Natural killer cell (primary cell): ENCODE data around the gene CDCP2. TPM values are rescaled to one million over a fixed set of nuclear protein-coding genes. Genes with fewer than 3 reads are reported as not detected.

Source experiments
- ATAC-seq, 3 donors: fragments of 150-1000 bp in 2 of 3; fragments of 200-7000 bp in 1 of 3; cut with Tn5 transposase; 1 replicate in 1 of 3; 2 replicates in 2 of 3; pipeline ENCODE4 v1.10.0; 2021; ENCODE audit warnings: mild to moderate bottlenecking in 2 of 3, moderate library complexity in 2 of 3
- DNase-seq, 2 donors: peaks; one replicate each; pipeline versions ENCODE4 v3.0.0 to v3.0.0-alpha.2; 2013 to 2021; ENCODE audit warnings: mixed read lengths in 1 of 2
- H3K27ac ChIP-seq: one replicate; pipeline ENCODE4 v1.5.1; 2013; ENCODE audit warnings: mild to moderate bottlenecking, low read length
- H3K27me3 ChIP-seq: one replicate; pipeline ENCODE4 v1.6.1; 2013; ENCODE audit warnings: low read length; ENCODE audit not compliant: control insufficient read depth, insufficient read depth
- H3K36me3 ChIP-seq: one replicate; pipeline ENCODE4 v1.6.1; 2013; ENCODE audit warnings: low read length; ENCODE audit not compliant: control insufficient read depth, insufficient read depth
- H3K4me1 ChIP-seq: one replicate; pipeline ENCODE4 v1.6.1; 2013; ENCODE audit warnings: low read length; ENCODE audit not compliant: control insufficient read depth, insufficient read depth
- H3K4me3 ChIP-seq: one replicate; pipeline ENCODE4 v1.5.1; 2013; ENCODE audit warnings: low read length
- H3K9me3 ChIP-seq: one replicate; pipeline ENCODE4 v1.6.1; 2013; ENCODE audit warnings: low read length; ENCODE audit not compliant: control insufficient read depth, insufficient read depth
- H3K27ac Mint-ChIP-seq, 2 donors: one replicate each; pipeline ENCODE4 v1.8.0; 2022; ENCODE audit warnings: mild to moderate bottlenecking in 2 of 2, mixed read lengths in 2 of 2, moderate library complexity in 1 of 2
- H3K27me3 Mint-ChIP-seq, 2 donors: one replicate each; pipeline ENCODE4 v1.8.0; 2022; ENCODE audit warnings: low read depth in 2 of 2, mixed read lengths in 2 of 2
- H3K36me3 Mint-ChIP-seq: one replicate; pipeline ENCODE4 v1.8.0; 2022; ENCODE audit warnings: mixed read lengths
- H3K4me1 Mint-ChIP-seq, 2 donors: one replicate each; pipeline ENCODE4 v1.8.0; 2022; ENCODE audit warnings: mixed read lengths in 2 of 2
- H3K4me3 Mint-ChIP-seq: one replicate; pipeline ENCODE4 v1.8.0; 2022; ENCODE audit warnings: mild to moderate bottlenecking, moderate library complexity, mixed read lengths
- H3K9me3 Mint-ChIP-seq, 2 donors: one replicate each; pipeline ENCODE4 v1.8.0; 2022; ENCODE audit warnings: mixed read lengths in 2 of 2
- WGBS: methylation state at CpG from one replicate; pipeline ENCODE4 v1.1.7; 2013; ENCODE audit warnings: missing lambda C conversion rate; ENCODE audit not compliant: insufficient coverage; 5-methylcytosine and 5-hydroxymethylcytosine counted together
- intact Hi-C: fragments of 100-400 bp; cut with micrococcal nuclease; formaldehyde crosslinking; loops from one replicate; pipeline ENCODE4 v1.14.2; 2022
- total RNA-seq, 4 donors: library from RNA; stranded (reverse); fragments of 120-200 nt in 1 of 4; gene quantifications; one replicate each; pipeline versions ENCODE4 v1.2.3 to v1.2.4, GENCODE V29; 2013 to 2022
- TF ChIP-seq, protein P1 (sequence below): fragments of 200-600 bp; IDR thresholded peaks from one replicate; pipeline ENCODE4 v1.8.0; 2022; ENCODE audit warnings: antibody characterized with exemption

Gene CDCP2
- total RNA-seq, 3 donors from 2014 or later (not counting 1 experiment from before 2014, with no cell fraction given): 0.30 TPM; not detected in 2

DNA sequence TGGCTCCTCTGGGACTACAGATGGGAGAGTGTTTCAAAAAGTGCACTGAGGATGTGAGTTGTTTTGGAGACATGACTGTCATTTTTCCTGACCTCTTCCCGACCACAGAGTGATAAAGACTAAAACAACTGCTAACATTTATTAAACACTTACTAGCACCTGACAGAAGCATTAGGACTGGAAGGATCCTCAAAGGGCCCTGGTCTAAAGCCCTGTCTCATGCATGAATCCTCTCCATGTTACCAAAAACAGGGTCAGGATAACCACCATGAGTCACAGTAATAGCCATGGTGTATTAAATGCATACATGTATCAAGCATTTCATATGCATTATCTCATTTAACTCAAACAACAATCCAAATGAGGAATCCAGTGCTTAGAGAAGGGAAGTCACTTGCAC, 35.5 kb upstream of the CDCP2 start:
- Histone ChIP-seq H3K4me1 (no peaks in the 10 kb centered on the region), H3K4me3 (no peak overlapping the region), H3K27me3 (no peaks in the 10 kb centered on the region), H3K9me3 (no peaks in the 10 kb centered on the region), H3K27ac (no peak overlapping the region), H3K36me3 (peaks cover 11% of the 10 kb centered on the region)
- 100% methylated on average over 1 of the region's 1 CpG for WGBS
- ATAC-seq: no peak
- Mint-ChIP-seq H3K36me3 (peaks cover 7% of the 10 kb centered on the region), H3K9me3 (no peaks in the 10 kb centered on the region), H3K4me3 (no peak overlapping the region), H3K27me3 (no peaks in the 10 kb centered on the region), H3K27ac (no peak overlapping the region), H3K4me1 (no peaks in the 10 kb centered on the region)
- TF ChIP-seq, protein P1, sequence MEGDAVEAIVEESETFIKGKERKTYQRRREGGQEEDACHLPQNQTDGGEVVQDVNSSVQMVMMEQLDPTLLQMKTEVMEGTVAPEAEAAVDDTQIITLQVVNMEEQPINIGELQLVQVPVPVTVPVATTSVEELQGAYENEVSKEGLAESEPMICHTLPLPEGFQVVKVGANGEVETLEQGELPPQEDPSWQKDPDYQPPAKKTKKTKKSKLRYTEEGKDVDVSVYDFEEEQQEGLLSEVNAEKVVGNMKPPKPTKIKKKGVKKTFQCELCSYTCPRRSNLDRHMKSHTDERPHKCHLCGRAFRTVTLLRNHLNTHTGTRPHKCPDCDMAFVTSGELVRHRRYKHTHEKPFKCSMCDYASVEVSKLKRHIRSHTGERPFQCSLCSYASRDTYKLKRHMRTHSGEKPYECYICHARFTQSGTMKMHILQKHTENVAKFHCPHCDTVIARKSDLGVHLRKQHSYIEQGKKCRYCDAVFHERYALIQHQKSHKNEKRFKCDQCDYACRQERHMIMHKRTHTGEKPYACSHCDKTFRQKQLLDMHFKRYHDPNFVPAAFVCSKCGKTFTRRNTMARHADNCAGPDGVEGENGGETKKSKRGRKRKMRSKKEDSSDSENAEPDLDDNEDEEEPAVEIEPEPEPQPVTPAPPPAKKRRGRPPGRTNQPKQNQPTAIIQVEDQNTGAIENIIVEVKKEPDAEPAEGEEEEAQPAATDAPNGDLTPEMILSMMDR: no peak
- no peak for DNase-seq
- intact Hi-C loops: no loop called here

DNA sequence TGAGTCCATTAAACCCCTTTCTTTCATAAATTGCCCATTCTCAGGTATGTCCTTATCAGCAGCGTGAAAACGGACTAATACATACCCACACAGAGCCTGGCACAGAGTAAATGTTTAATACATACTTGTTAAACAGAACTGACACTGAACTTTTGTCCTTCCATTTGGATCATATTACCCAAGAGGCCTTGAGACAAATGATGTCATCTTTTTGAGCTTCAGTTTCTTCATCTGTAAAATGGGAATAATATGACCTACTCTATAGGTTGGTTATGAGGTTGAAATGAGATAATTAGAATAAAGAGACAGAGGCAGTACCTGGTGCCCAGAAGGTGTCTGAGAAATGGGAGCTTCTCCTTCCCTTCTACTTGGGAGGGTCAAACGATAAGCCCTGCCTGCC, 33.3 kb upstream of the CDCP2 start:
- 100% methylated on average over 3 of the region's 3 CpGs for WGBS
- Histone ChIP-seq H3K36me3 (peaks cover 8% of the 10 kb centered on the region), H3K9me3 (no peaks in the 10 kb centered on the region), H3K27me3 (no peaks in the 10 kb centered on the region), H3K4me3 (no peak overlapping the region), H3K4me1 (no peaks in the 10 kb centered on the region), H3K27ac (no peak overlapping the region)
- intact Hi-C loops: no loop called here
- Mint-ChIP-seq H3K9me3 (no peaks in the 10 kb centered on the region), H3K27ac (no peak overlapping the region), H3K36me3 (peaks cover 7% of the 10 kb centered on the region), H3K4me1 (no peaks in the 10 kb centered on the region), H3K27me3 (no peaks in the 10 kb centered on the region), H3K4me3 (no peak overlapping the region)
- DNase-seq: no peak
- TF ChIP-seq, protein P1: no peak
- ATAC-seq: no peak

DNA sequence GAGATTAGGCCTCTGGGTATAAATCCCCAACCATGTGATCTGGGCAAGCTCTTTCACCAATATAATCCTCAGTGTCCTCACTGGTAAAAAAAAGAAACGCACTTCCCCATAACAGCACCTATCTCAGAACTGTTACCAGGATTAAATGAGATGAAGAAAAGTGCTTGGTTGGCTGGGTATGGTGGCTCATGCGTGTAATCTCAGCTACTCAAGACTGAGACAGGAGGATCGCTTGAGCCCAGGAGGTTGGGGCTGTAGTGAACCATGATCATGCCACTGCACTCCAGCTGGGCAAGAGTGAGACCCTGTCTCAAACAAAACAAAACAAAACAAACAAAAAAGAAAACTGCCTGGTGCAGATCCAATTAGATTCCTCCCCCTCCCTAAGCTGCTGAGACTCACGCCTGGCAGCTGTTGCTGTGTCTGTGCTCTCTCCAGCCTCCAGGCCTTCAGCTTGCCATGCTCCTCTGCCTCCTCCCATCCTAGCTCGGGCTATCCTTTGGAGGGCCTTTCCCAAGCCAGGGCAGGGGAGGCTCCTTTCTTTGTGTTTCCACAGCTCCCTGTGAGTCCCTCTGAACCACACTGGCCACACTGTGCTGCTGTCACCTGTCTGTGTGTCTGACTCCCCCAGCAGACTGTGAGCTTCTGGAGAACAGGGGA, 28.0 kb upstream of the CDCP2 start:
- H3K27ac Mint-ChIP-seq: no peak overlapping the region
- H3K27me3 Mint-ChIP-seq: no peaks in the 10 kb centered on the region
- Histone ChIP-seq H3K9me3 (no peaks in the 10 kb centered on the region), H3K4me3 (no peak overlapping the region), H3K4me1 (no peaks in the 10 kb centered on the region), H3K27ac (no peak overlapping the region), H3K27me3 (no peaks in the 10 kb centered on the region), H3K36me3 (peaks cover 9% of the 10 kb centered on the region)
- intact Hi-C loops: no loop called here
- TF ChIP-seq, protein P1: no peak
- 94% methylated on average over 4 of the region's 5 CpGs for WGBS
- peaks cover 4% of the 10 kb centered on the region for H3K36me3 Mint-ChIP-seq
- H3K4me1 Mint-ChIP-seq: no peaks in the 10 kb centered on the region
- ATAC-seq (no peak), DNase-seq (no peak)
- H3K9me3 Mint-ChIP-seq: no peaks in the 10 kb centered on the region
- no peak overlapping the region for H3K4me3 Mint-ChIP-seq
